ENCODE measurements around the gene CRELD1. TPM values are rescaled to one million over a fixed set of nuclear protein-coding genes. Genes with fewer than 3 reads are reported as not detected.
A peak's percentile ranks its signal among the peaks of the same experiment; 100 is the strongest.
"Not testable (repeated sequence)": the region's sequence is repeated elsewhere in the genome, so short reads cannot be mapped to it uniquely, and the experiment has no call there.

CRELD1 gene
- 9.9 and 10.4 TPM in 2 replicates for total RNA-seq (2014; rRNA removed)
- 8.1 TPM for polyA plus RNA-seq (2012)

- DNase-seq (ENCODE audit: low read depth), result peak; percentile 84
Observed at GRCh38 chr3:9933561-9934234, at the start of gene CRELD1. CRELD1 (plus strand) TSS chr3:9933834; CDS start chr3:9934439, 605 bp downstream.

- DNase-seq (ENCODE audit: low read depth), result peak; percentile 95
Observed at GRCh38 chr3:9884555-9885165, 49.0 kb upstream of the CRELD1 start.

- DNase-seq (ENCODE audit: low read depth), result no peak
Observed at GRCh38 chr3:9886328-9886727, 47.3 kb upstream of the CRELD1 start.

GRCh38 chr3:9887480-9887879 lies 46.2 kb upstream of the CRELD1 start:
- no peak for DNase-seq (ENCODE audit: low read depth)

- no peak for DNase-seq (ENCODE audit: low read depth)
Observed at GRCh38 chr3:9888540-9888939, 45.1 kb upstream of the CRELD1 start.

GRCh38 chr3:9889405-9889804 lies 44.2 kb upstream of the CRELD1 start:
- DNase-seq (ENCODE audit: low read depth), result no peak

GRCh38 chr3:9890249-9891071 lies 43.2 kb upstream of the CRELD1 start, which contains the start of gene JAGN1:
JAGN1 (plus strand) TSS chr3:9890610; CDS start chr3:9890723, 113 bp downstream.
- DNase-seq (ENCODE audit: low read depth), result peak; percentile 86

GRCh38 chr3:9891072-9891622 lies 42.5 kb upstream of the CRELD1 start:
- DNase-seq (ENCODE audit: low read depth), result no peak

- DNase-seq (ENCODE audit: low read depth), result no peak
Observed at GRCh38 chr3:9893739-9894138, 39.9 kb upstream of the CRELD1 start.

GRCh38 chr3:9895715-9896114 lies 37.9 kb upstream of the CRELD1 start:
- DNase-seq (ENCODE audit: low read depth), result not testable (repeated sequence)

- peak; percentile 28 for DNase-seq (ENCODE audit: low read depth)
Observed at GRCh38 chr3:9896755-9897407, 36.8 kb upstream of the CRELD1 start.

- DNase-seq (ENCODE audit: low read depth), result peak; percentile 50
Observed at GRCh38 chr3:9897408-9898372, 35.9 kb upstream of the CRELD1 start.

GRCh38 chr3:9898467-9899241 lies 35.0 kb upstream of the CRELD1 start:
- no peak for DNase-seq (ENCODE audit: low read depth)

GRCh38 chr3:9899289-9899791 lies 34.3 kb upstream of the CRELD1 start:
- no peak for DNase-seq (ENCODE audit: low read depth)

GRCh38 chr3:9900965-9901415 lies 32.6 kb upstream of the CRELD1 start:
- DNase-seq (ENCODE audit: low read depth), result not testable (repeated sequence)

GRCh38 chr3:9901967-9902366 lies 31.7 kb upstream of the CRELD1 start:
- no peak for DNase-seq (ENCODE audit: low read depth)

GRCh38 chr3:9902372-9903237 lies 31.0 kb upstream of the CRELD1 start, which contains the start of gene IL17RE:
IL17RE (plus strand) TSS chr3:9902848; CDS start chr3:9902933, 85 bp downstream.
- no peak for DNase-seq (ENCODE audit: low read depth)

GRCh38 chr3:9903238-9903624 lies 30.4 kb upstream of the CRELD1 start:
- DNase-seq (ENCODE audit: low read depth), result peak; percentile 43
